ENCODE data around the gene MARCHF3.
A peak's percentile ranks its signal among the peaks of the same experiment; 100 is the strongest.
"Not testable (repeated sequence)": the region's sequence is repeated elsewhere in the genome, so short reads cannot be mapped to it uniquely, and the experiment has no call there.

Gene MARCHF3

DNA sequence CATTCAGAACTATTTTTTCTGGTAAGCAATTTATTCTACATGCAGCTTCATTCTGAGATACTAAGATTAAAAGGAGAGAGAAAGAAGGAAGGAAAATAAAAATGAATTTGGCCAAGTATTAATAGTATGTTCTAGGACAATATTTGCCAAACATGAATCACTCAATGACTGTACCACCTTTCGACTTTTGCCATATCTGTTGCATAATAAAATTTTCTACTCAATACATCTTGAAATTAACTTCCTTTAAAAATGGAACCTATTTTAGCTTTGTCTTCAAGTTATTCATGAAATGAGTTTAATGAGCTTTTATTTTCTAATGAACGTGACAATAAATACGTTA is 111.8 kb downstream of the MARCHF3 start:
- peak overlapping the region; percentile 40 for H3K27ac ChIP-seq (ENCODE audit: low read depth, low read length)
- no peaks in the 10 kb centered on the region for H3K36me3 ChIP-seq (ENCODE audit: insufficient read depth, low read length)
- no peaks in the 10 kb centered on the region for H3K27me3 ChIP-seq (ENCODE audit: insufficient read depth, low read length)
- peaks cover 15% of the 10 kb centered on the region for H3K4me1 ChIP-seq (ENCODE audit: control insufficient read depth, insufficient read depth, low read length, unreplicated experiment)
- no peak overlapping the region for H2AFZ ChIP-seq (ENCODE audit: low read length, unreplicated experiment)
- 0 out of 2 replicates have a peak overlapping the region, but pooled peaks have one; percentile 7 for H3K4me3 ChIP-seq (ENCODE audit: low read depth, low read length)
- H3K79me2 ChIP-seq (ENCODE audit: control insufficient read depth, insufficient read depth, low read length, unreplicated experiment) = no peaks in the 10 kb centered on the region

DNA sequence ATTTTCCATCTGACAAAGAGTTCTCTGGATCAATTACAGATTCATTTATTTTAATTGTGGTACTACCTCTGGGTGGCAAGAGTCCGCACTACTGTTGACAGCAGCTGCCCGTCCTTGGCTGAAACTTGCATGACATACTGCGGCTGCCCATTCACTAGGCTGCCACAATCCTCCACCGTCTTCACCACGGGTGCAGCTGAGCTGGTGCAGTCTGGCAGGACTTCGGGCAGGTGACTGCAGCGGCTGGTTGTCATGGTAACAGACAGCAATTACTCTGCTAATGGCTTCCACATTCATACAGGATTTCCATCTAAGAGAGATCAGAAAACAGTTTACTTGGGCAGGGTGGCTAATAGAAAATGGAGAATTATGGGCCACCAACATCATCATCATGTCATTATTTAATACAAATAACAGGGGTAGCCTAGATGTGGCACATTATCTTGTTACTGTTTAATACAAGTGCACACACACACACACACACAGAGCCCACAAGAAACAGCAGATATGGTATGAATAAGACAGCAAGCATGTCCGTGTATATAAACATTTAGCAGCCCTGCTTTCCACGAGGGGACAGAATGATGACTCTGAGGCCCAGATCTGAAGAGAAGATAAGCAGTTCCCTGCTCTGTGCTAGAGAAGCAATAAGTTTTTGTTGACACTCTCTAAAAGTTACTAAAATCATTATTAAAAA is 112.3 kb downstream of the MARCHF3 start:
- Histone ChIP-seq H3K36me3 (ENCODE audit: insufficient read depth, low read length) (no peaks in the 10 kb centered on the region), H3K4me3 (ENCODE audit: low read depth, low read length) (no peak overlapping the region), H3K79me2 (ENCODE audit: control insufficient read depth, insufficient read depth, low read length, unreplicated experiment) (no peaks in the 10 kb centered on the region), H2AFZ (ENCODE audit: low read length, unreplicated experiment) (no peak overlapping the region), H3K4me1 (ENCODE audit: control insufficient read depth, insufficient read depth, low read length, unreplicated experiment) (peaks cover 15% of the 10 kb centered on the region), H3K27ac (ENCODE audit: low read depth, low read length) (peak overlapping the region; percentile 40), H3K27me3 (ENCODE audit: insufficient read depth, low read length) (no peaks in the 10 kb centered on the region)

DNA sequence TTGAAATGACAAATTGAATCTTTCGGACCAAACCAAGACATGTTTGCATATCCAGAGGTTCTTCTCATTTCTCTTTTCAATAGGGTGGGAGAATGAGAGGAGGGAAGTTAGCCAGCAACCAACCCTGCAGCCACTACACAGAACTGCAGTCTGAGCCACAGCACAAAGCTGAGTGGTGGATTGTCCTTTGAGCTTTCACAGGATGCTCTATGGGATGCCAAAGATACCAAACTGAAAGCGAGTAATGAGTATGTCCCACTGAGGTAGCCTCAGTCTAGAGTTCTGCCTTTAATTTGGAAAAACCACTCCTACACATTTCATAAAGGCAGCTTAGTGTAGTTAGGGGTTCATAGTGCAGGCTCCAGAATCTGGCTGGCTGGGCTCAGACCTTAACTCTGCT is 114.9 kb downstream of the MARCHF3 start:
- Histone ChIP-seq H3K27ac (ENCODE audit: low read depth, low read length) (no peak overlapping the region), H3K27me3 (ENCODE audit: insufficient read depth, low read length) (no peaks in the 10 kb centered on the region), H3K36me3 (ENCODE audit: insufficient read depth, low read length) (no peaks in the 10 kb centered on the region; the same call in 1 of the 2 replicates), H3K4me3 (ENCODE audit: low read depth, low read length) (no peak overlapping the region), H3K4me1 (ENCODE audit: control insufficient read depth, insufficient read depth, low read length, unreplicated experiment) (peaks cover 15% of the 10 kb centered on the region), H3K79me2 (ENCODE audit: control insufficient read depth, insufficient read depth, low read length, unreplicated experiment) (no peaks in the 10 kb centered on the region), H2AFZ (ENCODE audit: low read length, unreplicated experiment) (no peak overlapping the region)

DNA sequence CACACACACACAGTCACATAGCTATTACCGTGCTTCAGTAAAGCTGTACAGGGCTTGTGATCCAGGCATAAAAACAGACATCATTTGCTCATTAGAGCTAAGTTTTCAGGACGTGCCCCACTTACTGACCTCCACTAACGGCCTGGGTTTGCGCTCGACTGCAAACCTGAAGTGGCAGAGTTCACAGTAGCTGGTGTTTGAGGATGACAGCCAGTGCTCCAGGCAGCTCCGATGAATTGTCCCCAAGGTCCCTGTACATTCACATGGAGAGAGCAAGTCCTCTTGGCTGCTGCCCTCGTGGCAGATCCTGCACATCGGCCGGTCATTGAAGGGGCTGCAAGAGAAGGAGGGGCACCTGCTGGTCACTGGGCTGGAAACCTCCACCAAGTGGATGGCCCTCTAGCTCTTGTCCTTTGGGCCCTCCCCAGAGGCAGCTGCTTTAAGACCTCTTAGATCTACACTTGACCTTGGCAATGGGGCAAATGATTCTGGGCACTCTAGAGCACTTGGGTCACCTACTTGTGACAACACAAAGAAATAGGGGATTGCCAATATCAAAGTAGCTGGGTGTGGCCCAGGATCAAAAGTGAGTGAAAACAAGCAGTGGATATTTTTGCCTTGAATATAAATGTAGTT is 115.4 kb downstream of the MARCHF3 start:
- H3K27ac ChIP-seq (ENCODE audit: low read depth, low read length) = no peak overlapping the region
- H3K27me3 ChIP-seq (ENCODE audit: insufficient read depth, low read length) = no peaks in the 10 kb centered on the region
- H2AFZ ChIP-seq (ENCODE audit: low read length, unreplicated experiment) = no peak overlapping the region
- no peaks in the 10 kb centered on the region; the same call in 1 of the 2 replicates for H3K36me3 ChIP-seq (ENCODE audit: insufficient read depth, low read length)
- no peak overlapping the region for H3K4me3 ChIP-seq (ENCODE audit: low read depth, low read length)
- peaks cover 15% of the 10 kb centered on the region for H3K4me1 ChIP-seq (ENCODE audit: control insufficient read depth, insufficient read depth, low read length, unreplicated experiment)
- no peaks in the 10 kb centered on the region for H3K79me2 ChIP-seq (ENCODE audit: control insufficient read depth, insufficient read depth, low read length, unreplicated experiment)

DNA sequence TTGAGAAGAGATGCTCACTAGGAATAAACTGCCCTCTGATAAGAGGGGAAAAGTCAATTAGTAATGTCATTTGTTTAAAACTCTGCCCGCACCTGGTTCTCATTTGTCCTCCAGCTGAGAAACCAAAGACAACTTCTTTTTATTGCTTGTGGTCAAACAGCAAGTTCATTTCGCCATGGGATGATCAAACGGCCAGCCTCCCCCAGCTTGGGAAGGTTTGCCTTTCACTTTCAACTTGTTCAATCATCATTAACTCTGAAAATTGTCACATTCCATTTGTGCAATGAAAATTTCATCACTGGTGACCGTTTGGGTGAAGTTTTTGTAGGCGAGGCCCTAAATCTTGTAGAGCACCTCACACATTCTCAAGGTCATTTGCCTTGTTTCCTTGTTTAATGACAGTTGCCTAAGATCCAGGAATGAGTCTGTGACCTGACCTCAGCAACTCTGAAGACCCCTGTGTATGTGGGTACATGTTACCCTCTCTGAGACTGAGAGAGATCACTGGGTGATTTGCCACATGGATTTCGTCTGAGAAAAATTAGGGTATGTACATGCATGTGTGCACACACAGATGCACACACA is 117.7 kb downstream of the MARCHF3 start:
- Histone ChIP-seq H3K4me3 (ENCODE audit: low read depth, low read length) (no peak overlapping the region), H3K36me3 (ENCODE audit: insufficient read depth, low read length) (no peaks in the 10 kb centered on the region; the same call in 1 of the 2 replicates), H3K27ac (ENCODE audit: low read depth, low read length) (no peak overlapping the region)

DNA sequence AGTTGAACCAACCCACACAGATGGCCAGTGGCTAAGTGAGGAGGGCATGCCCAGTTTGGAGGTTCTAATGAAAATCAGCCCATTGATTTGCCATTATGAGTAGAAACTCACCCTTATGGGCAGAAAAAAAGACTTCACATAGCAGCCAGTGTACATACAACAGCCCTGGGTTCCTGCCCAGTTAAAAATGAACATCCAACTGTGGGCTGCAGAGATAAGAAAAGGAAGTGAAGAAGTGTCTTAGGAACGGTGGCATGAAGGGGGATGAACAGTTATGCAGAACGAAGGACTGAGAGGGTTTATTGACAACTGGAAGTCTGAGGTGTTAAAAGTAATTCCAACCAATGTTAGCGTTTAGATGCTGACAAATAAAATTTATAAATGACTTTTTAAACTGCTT is 118.4 kb downstream of the MARCHF3 start:
- Histone ChIP-seq H3K27me3 (ENCODE audit: insufficient read depth, low read length) (no peaks in the 10 kb centered on the region), H2AFZ (ENCODE audit: low read length, unreplicated experiment) (no peak overlapping the region), H3K4me1 (ENCODE audit: control insufficient read depth, insufficient read depth, low read length, unreplicated experiment) (no peaks in the 10 kb centered on the region), H3K27ac (ENCODE audit: low read depth, low read length) (no peak overlapping the region), H3K79me2 (ENCODE audit: control insufficient read depth, insufficient read depth, low read length, unreplicated experiment) (no peaks in the 10 kb centered on the region), H3K4me3 (ENCODE audit: low read depth, low read length) (no peak overlapping the region), H3K36me3 (ENCODE audit: insufficient read depth, low read length) (no peaks in the 10 kb centered on the region; the same call in 1 of the 2 replicates)

More for the DNA sequence above, 117.7 kb downstream of the MARCHF3 start:
- Histone ChIP-seq H3K27me3 (ENCODE audit: insufficient read depth, low read length) (no peaks in the 10 kb centered on the region), H3K79me2 (ENCODE audit: control insufficient read depth, insufficient read depth, low read length, unreplicated experiment) (no peaks in the 10 kb centered on the region), H3K4me1 (ENCODE audit: control insufficient read depth, insufficient read depth, low read length, unreplicated experiment) (peaks cover under 1% of the 10 kb centered on the region), H2AFZ (ENCODE audit: low read length, unreplicated experiment) (no peak overlapping the region)

DNA sequence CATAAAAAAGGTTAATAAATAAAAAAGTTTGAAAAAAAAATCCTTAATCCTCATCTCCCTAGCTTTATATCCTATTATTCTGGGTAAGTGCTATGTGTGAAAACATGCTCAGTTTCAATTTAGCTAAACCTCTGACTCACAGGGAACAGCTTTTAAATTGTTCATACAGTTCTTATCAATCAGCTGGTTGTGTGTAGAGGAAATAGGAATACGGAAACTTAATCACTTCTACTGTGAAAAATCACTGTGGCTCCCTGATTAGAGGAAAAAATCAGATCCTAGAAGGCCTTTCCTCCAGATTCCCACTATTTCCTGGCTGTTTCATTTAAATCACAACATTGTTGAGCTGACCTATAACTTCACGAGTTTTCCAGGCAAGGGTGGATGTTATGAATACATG is 120.5 kb downstream of the MARCHF3 start:
- H3K79me2 ChIP-seq (ENCODE audit: control insufficient read depth, insufficient read depth, low read length, unreplicated experiment) = no peaks in the 10 kb centered on the region
- H3K4me1 ChIP-seq (ENCODE audit: control insufficient read depth, insufficient read depth, low read length, unreplicated experiment) = no peaks in the 10 kb centered on the region
- H3K27ac ChIP-seq (ENCODE audit: low read depth, low read length) = no peak overlapping the region
- H3K4me3 ChIP-seq (ENCODE audit: low read depth, low read length) = no peak overlapping the region
- no peaks in the 10 kb centered on the region; the same call in 1 of the 2 replicates for H3K36me3 ChIP-seq (ENCODE audit: insufficient read depth, low read length)
- H2AFZ ChIP-seq (ENCODE audit: low read length, unreplicated experiment) = no peak overlapping the region
- H3K27me3 ChIP-seq (ENCODE audit: insufficient read depth, low read length) = no peaks in the 10 kb centered on the region

DNA sequence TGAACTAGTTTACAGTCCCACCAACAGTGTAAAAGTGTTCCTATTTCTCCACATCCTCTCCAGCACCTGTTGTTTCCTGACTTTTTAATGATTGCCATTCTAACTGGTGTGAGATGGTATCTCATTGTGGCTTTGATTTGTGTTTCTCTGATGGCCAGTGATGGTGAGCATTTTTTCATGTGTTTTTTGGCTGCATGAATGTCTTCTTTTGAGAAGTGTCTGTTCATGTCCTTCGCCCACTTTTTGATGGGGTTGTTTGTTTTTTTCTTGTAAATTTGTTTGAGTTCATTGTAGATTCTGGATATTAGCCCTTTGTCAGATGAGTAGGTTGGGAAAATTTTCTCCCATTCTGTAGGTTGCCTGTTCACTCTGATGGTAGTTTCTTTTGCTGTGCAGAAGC is 126.0 kb downstream of the MARCHF3 start:
- not testable (repeated sequence) for H3K4me1 ChIP-seq (ENCODE audit: control insufficient read depth, insufficient read depth, low read length, unreplicated experiment); H3K36me3 ChIP-seq (ENCODE audit: insufficient read depth, low read length); H2AFZ ChIP-seq (ENCODE audit: low read length, unreplicated experiment); H3K79me2 ChIP-seq (ENCODE audit: control insufficient read depth, insufficient read depth, low read length, unreplicated experiment); H3K27me3 ChIP-seq (ENCODE audit: insufficient read depth, low read length); H3K4me3 ChIP-seq (ENCODE audit: low read depth, low read length); H3K27ac ChIP-seq (ENCODE audit: low read depth, low read length)

DNA sequence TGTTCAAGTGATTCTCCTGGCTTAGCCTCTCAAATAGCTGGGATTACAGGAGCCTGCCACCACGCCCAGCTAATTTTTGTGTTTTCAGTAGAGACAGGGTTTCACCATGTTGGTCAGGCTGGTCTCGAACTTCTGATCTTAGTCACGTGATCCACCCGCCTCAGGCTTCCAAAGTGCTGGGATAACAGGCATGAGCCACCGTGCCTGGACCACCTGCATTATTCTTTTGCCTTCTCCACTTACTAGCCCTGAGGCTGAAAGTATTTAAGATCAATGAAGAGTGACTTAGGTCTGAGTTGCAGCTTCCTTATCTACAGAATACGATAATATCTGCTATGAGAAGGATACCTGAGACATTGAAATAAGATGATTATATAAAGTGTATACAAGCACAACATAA is 129.6 kb downstream of the MARCHF3 start:
- Histone ChIP-seq H3K36me3 (ENCODE audit: insufficient read depth, low read length) (no peaks in the 10 kb centered on the region), H3K27ac (ENCODE audit: low read depth, low read length) (no peak overlapping the region), H3K4me3 (ENCODE audit: low read depth, low read length) (no peak overlapping the region), H3K4me1 (ENCODE audit: control insufficient read depth, insufficient read depth, low read length, unreplicated experiment) (no peaks in the 10 kb centered on the region), H3K27me3 (ENCODE audit: insufficient read depth, low read length) (no peaks in the 10 kb centered on the region), H2AFZ (ENCODE audit: low read length, unreplicated experiment) (no peak overlapping the region), H3K79me2 (ENCODE audit: control insufficient read depth, insufficient read depth, low read length, unreplicated experiment) (no peaks in the 10 kb centered on the region)

DNA sequence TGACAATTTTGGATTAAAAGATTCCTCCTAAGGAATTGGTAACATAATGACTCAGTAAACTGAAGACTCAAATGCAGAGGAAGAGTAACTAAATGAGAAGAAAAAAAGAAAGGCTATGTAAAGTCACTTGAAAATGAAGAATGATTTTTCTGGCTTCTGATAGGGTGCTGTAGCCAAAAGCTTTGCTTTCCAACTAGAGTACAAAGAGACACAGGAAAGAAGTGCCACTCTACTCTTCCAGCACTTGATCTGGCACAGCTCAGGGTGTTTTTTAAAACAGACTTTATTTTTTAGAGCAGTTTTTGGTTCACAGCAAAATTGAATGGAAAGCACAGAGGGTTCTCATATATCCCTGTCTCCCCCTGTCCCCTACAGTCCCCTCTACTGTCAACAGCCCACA is 130.9 kb downstream of the MARCHF3 start:
- H3K4me3 ChIP-seq (ENCODE audit: low read depth, low read length) = no peak overlapping the region
- H3K36me3 ChIP-seq (ENCODE audit: insufficient read depth, low read length) = no peaks in the 10 kb centered on the region
- no peaks in the 10 kb centered on the region for H3K27me3 ChIP-seq (ENCODE audit: insufficient read depth, low read length)
- H2AFZ ChIP-seq (ENCODE audit: low read length, unreplicated experiment) = no peak overlapping the region
- no peaks in the 10 kb centered on the region for H3K4me1 ChIP-seq (ENCODE audit: control insufficient read depth, insufficient read depth, low read length, unreplicated experiment)
- no peak overlapping the region for H3K27ac ChIP-seq (ENCODE audit: low read depth, low read length)
- no peaks in the 10 kb centered on the region for H3K79me2 ChIP-seq (ENCODE audit: control insufficient read depth, insufficient read depth, low read length, unreplicated experiment)

Data from ACC112 (cell line).